ENCODE data around the gene ZNF736. TPM values are rescaled to one million over a fixed set of nuclear protein-coding genes. Genes with fewer than 3 reads are reported as not detected.
"Not testable (repeated sequence)": the region's sequence is repeated elsewhere in the genome, so short reads cannot be mapped to it uniquely, and the experiment has no call there.

The ZNF736 gene
- polyA plus RNA-seq (2013, experiment 1 of 2; ENCODE audit: insufficient read length), result 2.1 TPM
- 3.3 TPM for polyA plus RNA-seq (2013, experiment 2 of 2; ENCODE audit: insufficient read length)

DNA sequence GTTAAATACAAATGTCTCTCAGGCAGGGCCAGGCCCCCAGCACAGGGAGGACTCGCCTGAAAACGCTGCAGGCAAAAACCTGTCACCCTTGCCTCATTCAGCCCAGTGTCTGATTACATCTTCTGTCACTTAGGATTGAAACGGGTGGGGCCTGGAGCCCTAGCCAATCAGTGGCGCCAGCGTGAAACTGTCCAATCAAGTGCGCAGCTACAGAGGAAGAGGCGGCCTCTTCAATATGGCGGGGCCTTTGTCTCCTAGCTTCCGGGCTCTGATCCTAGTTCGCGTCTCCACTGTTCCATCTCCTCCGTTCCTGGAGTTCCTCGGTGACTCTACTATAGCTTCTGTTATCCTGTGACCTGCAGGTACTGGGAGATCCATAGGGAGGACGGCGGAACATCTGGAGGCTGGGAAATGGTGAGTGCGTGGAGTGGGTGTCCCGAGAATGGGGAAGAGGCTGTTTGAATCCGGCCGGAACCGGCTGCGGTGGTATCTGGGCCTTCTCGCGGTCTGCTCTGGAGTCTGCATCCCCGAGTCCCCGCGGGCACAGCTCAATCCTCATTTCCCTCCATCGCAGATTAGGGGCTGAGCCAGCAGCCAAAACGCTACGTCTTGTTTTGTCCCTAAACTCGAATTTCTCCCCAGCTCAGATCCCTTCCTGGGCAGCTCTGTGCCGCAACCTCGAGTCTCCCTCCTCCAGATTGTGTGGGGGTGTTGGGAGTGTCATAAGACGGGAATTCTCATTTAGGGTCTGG, at the start of gene ZNF736:
ZNF736 (plus strand) TSS at position 222 of the 752 bp plus-strand sequence; CDS start at position 412, 190 bp downstream.
- DNase-seq, result peak; percentile 95

- no peak for DNase-seq
Measured at GRCh38 chr7:64266341-64266919, 47.3 kb upstream of the ZNF736 start.

DNA sequence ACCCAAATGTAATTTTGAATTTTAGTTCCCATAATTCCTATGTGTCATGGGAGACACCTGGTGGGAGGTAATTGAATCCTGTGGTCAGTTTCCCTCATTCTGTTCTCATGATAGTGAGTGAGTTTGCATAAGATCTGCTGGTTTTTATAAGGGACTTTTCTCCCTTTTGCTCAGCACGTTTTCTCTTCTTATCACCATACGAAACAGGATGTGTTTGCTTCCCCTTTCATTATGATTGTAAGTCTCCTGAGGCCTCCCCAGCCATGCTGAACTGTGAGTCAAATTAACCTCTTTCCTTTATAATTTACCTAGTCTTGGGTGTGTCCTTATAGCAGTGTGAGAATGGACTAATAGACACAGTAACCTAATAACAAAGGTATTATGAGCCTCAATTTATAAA, 36.1 kb upstream of the ZNF736 start:
- DNase-seq, result no peak

- DNase-seq, result no peak
Measured at GRCh38 chr7:64294701-64295420, 18.9 kb upstream of the ZNF736 start.

DNA sequence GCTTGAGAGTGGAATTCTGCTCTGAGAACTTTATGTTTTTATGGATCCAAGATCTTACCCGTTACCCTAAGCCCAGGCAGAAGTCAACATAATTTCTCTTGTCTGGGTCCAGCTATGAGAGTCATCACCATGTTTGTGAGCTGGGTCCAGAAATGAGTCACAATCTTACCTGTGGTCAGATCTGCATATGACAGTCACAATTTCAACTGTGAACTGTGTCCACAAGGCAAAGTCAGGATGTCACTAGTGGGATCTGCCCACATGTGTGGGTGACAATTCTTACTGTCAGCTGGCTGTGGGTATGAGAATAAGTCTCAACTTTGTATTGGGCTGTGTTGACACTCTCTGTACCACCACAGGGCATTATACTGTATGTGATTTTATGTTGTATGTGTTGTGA, 16.3 kb upstream of the ZNF736 start:
- DNase-seq, result not testable (repeated sequence)

DNA sequence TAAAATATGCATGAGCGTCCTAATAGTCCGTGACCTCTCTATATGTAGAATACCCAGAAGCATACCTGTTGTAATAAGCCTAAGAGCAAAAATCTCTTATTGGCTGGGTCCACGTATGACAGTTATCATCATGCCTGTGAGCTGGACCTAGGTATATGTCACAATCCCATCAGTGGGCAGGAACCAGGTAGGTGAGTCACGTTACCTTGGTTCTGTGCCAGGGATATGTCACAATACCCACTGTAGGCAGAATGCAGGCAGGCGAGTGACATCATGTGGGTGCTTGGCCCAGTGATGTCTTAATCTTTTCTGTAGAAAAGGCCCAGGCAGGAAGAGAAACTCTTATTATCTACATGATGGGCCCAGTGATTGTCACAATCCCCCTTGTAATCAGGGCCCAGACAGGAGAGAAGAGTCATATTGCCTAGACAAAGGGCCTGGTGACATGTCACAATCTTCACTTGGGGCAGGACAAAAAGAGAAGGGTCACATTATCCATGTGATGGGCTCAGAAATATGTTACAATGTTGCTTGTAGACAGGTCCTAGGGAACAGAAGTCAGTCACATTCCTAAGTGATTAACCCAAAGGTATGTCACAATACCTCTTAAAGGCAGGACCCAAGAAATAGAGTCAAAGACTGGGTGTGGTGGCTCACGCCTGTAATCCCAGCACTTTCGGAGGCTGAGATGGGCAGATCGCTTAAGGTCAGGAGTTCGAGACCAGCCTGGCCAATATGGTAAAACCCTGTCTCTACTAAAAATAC, 12.9 kb upstream of the ZNF736 start:
- no peak for DNase-seq

- peak; percentile 89 for DNase-seq
Measured at GRCh38 chr7:64307254-64308015, 6.3 kb upstream of the ZNF736 start.

DNA sequence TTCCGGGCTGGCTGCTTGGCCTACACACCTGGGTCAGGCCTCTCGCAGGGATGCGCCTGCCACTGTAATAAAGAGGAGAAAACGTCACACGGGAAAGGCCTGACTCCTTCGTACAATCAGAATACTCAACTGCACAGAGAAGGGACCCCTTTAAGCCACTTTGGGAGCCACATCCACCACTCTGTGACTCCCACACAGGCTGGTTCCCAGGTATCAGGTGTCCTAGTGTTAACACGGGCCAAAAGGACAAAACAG, 5.8 kb upstream of the ZNF736 start:
- no peak for DNase-seq

- DNase-seq, result no peak
Measured at GRCh38 chr7:64310426-64310825, 3.3 kb upstream of the ZNF736 start.

- no peak for DNase-seq
Measured at GRCh38 chr7:64312826-64313225, 935 bp upstream of the ZNF736 start.

DNA sequence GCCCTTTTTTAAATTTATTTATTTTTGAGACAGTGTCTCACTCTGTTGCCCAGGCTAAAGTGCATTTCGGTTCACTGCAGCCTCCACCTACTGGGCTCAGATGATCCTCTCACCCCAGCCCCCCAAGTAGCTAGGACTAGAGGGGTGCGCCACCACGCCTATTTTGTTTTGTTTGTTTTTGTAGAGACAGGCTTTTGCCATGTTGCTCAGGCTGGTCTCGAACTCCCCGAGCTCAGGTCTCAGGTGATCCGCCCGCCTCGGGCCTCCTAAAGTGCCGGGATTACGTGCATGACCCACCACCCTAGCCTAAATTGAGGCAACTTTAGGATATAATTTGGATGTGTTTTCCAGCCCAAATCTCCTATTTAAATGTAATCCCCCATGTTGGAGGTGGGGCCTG, 805 bp downstream of the ZNF736 start:
- DNase-seq, result no peak

DNA sequence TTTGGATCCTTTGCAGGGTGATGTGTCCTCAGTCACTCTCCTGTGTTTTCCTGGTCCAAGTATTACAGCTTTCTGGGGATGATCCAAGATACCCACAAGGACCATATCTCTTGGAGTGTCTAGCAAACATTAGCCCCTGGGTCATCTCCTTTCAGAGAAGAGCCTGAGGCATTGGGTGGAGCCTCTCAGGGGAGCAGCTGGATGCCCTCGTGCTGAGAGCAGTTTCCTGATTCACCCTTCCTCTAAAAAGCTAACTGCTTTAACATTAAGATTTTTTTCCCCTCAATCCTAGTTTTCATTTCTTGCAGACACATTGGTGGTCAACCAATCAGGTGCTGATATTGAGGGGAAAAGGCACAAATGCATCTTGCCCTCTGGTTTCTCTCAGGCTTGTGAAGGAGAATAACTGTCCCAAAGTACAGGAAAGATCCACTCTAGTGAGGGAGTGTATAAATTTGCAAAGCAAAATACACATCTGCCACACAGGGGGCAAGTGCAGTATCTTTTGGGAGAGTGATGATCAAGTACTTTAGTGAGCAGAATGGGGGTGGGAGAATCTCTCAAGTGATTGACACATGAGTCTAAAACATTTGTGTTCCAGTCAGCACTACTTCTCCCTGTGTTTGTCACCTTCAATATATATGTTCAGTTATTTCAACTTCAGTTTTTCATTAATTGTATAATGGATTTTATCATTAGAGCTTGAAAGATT, 2.4 kb downstream of the ZNF736 start:
- DNase-seq, result not testable (repeated sequence)

DNA sequence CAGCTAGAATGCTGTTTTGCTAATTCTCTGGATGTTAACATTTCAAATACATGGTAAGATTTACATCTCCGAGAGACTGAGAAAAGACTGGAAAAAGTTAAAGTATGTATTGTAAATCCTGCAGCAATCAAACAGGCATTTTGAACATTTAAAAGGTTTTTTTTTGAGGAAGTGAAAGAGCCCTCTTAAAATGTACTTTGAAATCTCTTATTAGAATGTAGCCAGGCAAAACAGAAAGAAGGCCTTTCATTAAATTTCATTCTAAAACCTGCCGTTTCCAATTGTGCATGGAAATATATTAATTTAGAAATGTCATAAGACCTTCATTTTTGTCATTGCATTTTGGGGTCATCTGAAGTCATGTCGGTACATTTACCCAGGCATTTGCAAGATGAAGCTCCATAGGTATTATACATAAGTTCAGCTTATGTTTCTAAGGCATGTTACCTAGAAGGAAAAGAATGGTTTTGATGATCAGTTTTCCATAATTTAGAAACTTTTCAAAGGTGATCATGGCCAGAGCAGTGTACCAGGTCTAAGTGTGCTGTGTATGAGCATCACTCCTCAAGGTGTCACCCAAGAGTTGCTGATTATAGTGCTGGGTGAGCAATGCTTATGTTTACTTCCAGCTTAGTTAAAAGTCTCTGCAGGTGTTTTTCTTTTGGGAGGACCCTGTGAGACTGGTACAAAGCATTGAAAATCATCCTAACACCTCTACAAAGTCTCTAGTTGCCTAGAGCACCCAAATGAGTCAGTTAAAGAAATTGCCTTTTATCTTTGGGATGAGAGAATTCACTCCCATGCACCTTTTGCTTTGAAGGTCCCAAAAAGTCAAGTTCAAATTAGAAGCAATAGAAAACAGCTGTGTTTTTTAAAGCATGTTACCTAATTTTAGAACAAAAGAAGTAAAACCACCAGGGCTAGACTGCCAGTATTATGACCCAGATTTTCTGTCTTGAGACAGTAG, 7.1 kb downstream of the ZNF736 start:
- DNase-seq, result no peak

DNA sequence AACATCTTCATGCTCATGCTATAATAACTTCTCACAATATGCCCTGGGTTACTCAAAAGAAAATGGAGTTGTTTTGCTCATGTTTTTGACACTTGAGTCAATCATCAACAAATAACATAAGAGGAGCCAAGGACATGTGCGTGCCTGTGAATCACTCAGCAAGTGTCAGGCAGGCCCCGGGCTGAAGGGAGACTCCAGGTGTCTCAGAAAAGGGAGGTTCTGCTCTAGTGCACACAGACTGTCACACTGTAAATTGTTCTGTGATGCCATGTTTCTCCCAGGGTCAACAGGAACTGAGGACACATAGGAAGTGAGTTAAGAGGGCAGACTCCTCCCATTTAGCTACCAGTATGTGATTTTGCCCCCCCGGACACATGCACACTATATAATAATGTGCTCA, 10.4 kb downstream of the ZNF736 start:
- DNase-seq, result not testable (repeated sequence)

DNA sequence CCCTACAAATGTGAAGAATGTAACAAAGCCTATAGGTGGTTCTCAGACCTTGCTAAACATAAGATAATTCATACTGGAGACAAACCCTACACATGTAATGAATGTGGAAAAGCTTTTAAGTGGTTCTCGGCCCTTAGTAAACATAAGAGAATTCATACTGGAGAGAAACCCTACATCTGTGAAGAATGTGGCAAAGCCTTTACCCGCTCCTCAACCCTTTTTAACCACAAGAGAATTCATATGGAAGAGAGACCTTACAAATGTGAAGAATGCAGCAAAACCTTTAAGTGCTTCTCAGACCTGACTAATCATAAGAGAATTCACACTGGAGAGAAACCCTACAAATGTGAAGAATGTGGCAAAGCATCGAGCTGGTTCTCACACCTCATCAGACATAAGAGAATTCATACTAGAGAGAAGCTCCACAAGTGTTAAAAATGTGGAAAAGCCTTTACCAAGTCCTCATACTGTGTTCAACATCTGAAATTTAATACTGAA, 35.0 kb downstream of the ZNF736 start:
- DNase-seq, result not testable (repeated sequence)

DNA sequence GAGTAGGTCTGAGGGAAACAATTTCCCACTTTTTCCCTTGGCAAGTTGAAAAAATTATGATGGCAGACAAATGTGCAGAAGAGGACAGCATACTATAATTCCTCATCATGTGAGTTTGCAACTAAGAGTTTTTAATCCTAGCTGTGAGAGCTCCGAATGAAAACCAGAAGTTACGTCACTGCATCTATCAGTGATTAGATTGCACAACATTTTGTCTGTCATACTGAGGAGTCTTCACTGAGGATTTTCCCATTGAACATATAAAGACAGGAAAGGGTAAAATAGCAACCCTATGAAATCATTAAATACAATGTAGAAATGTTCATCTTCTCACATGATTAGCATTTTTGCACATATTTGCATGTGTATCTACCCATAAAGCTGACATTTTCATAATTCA, 45.8 kb downstream of the ZNF736 start:
- no peak for DNase-seq

DNA sequence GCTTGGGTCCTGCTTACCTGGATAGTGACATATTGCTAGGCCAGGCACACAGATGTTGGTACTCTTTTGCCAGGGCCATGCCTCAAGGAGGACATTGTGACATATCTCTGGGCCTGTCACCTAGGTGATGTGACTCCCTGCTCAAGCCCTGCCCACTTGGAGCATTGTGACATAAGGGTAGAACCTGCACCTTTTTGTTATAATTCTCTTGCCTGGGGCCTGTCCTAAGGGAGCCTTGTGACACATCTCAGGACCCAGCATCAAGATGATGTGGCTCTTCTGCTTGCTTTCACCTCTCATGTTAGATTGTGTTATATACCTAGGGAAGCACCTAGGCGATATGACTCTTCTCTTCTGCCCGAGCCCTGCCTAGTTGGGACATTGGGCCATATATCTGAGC, 57.4 kb downstream of the ZNF736 start:
- no peak for DNase-seq

GRCh38 chr7:64373017-64373416, 59.3 kb downstream of the ZNF736 start:
- DNase-seq, result no peak

DNA sequence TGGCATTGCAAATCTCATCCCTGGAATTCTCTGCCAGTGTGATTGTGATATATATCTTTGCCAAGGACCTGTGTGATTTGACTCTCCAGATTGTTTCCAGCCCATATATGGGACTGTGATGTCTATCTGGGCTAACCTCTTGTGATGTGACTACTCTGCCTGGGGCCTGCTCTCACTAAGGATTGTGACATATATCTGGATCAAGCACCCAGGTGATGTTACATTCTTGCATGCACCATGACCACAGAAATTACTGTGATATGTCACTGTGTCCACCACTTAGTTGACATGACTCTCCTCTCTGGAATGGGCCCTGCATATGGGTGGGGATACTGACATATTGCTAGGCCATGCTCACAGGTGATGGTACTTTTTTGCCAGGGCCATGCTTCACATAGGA, 86.6 kb downstream of the ZNF736 start:
- no peak for DNase-seq
